Measurements from ENCODE around the gene ZNF516.
A peak's percentile ranks its signal among the peaks of the same experiment; 100 is the strongest.

ZNF516 gene

DNA sequence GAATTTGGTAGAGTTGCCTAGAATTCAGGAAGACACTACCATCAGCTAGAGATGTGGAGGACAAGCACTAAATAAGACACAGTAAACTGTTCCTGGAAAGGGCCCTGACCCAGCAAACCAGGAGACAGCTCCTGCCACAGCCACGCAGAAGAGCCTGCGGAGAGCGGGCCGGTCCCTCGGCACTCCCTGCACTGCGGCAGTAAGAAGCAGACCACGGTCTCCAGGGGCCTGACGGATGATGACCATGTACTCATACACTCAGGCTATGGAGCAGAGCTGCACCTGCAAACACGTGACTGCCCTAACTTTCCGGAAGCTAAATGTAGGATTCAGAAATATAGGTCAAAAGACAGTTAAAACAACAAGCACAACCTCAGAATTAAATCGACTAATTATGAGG lies 72.9 kb downstream of the ZNF516 start:
- DNase-seq (ENCODE audit: low read depth, low spot score), result no peak

DNA sequence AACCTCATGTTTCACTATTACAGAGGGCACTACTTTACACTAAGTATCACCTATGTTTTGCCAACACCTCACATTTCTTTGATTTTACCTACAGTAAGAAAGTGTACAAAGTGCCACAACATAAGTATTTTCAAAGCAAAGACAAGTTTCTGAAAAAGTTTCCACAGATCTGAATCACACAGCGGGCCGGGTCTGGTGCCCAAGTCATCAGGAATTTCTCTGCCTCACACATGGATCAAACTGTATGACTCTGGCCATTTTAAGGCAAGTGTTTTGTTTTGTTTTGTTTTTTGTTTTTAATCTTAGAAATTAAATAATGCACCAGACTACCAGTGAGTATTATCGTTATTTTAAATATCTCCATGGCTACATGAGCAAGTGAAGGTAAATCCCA lies 73.4 kb downstream of the ZNF516 start:
- no peak for DNase-seq (ENCODE audit: low read depth, low spot score)

DNA sequence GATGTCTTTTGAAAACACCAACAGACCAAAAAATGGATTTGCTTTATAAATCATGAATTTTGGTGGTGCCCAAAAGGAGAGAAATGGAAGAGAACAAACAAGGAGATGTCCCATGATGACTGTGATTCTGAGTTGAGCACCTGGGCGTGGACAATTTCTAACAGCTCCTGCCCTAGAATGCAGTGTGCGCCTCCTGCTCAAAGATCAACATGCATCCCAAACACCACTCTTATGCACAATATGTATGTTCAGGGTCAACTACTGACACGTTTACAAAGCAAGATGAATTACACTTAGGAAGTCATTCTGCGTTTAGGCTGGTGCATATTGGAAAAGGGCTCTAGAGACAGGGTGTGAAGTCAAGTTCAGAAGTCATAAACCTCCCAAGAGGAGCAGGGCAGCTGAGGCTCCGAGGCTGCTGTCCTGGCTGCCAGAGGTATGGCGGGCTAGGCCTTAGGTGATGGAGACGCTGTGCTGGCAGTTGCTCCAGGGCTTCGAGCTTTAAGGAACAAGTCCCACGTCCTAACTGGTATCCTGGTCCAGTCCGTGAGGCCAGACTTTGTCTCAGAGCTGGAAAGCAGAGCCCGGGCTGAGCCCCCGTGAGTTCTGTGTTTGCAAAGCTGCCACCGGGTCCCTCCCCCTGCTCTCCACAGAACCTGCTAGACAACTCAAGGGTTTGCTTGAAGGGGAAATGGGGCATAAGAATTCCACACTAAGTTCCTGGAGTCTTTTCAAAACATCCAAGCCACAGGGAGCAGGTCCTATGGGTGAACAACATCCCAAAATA lies 74.0 kb downstream of the ZNF516 start:
- peak; percentile 54 for DNase-seq (ENCODE audit: low read depth, low spot score)

DNA sequence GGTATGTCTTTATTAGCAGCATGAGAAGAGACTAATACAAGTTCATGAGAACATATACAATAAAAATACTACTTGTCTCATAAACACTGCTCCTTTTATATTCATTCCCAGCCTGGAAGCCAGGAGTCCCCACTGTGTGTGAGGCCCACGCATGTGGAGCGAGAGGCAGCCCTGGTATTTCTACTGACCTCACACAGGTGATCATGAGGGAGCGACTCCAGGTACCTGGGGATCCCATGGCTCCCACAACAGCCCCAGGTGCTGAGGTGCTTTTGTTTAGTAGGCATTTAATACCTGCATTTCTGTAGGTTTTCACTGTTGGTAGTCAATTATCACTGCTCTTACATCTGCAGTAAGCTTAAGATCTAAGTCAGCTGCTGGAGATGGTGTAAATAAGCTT lies 75.2 kb downstream of the ZNF516 start:
- DNase-seq (ENCODE audit: low read depth, low spot score), result no peak

DNA sequence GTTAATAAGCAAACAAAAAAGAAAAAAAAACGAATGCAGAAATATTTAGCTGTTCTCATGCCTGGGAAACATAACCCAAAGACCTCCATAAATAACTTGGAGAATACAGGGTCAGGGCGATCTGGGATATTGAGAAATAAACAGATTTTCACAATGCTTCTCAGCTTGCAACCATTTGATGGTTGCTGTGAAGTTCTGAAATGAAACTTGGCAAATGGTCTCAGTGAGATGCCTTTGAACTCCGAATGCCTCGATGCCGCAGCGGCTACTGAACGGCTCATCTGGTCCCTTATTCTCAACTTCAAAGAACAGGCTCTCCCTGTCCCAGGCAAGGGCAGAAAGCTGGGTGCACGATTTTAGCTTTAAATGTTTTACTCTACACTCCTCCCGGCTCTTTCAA lies 78.1 kb downstream of the ZNF516 start:
- no peak for DNase-seq (ENCODE audit: low read depth, low spot score)

DNA sequence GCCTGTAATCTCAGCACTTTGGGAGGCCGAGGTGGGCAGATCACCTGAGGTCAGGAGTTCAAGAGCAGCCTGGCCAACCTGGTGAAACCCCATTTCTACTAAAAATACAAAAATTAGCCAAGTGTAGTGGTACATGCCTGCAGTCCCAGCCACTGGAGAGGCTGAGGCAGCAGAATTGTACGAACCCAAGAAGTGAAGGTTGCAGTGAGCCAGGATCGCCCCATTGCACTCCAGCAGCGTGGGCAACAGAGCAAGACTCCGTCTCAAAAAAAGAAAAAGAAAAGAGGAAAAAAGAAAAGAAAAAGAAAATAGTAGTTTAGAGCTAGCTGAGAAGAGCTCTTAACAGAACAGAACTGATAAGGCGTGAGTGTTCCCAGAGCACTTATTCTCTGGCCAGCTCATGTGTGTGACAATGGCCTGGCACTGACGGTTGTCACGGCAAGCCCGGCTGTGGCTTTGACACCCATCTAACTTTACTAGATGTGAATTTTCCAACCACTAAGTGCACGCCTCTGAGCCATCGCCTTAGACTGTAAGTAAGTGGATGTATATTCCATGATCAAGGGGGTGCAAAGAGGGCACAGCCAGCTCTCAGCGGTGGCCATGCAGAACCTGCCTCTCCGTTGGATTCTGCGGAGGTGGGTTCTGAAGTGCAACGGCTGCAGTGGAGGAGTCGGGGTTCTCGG lies 80.0 kb downstream of the ZNF516 start:
- no peak for DNase-seq (ENCODE audit: low read depth, low spot score)

DNA sequence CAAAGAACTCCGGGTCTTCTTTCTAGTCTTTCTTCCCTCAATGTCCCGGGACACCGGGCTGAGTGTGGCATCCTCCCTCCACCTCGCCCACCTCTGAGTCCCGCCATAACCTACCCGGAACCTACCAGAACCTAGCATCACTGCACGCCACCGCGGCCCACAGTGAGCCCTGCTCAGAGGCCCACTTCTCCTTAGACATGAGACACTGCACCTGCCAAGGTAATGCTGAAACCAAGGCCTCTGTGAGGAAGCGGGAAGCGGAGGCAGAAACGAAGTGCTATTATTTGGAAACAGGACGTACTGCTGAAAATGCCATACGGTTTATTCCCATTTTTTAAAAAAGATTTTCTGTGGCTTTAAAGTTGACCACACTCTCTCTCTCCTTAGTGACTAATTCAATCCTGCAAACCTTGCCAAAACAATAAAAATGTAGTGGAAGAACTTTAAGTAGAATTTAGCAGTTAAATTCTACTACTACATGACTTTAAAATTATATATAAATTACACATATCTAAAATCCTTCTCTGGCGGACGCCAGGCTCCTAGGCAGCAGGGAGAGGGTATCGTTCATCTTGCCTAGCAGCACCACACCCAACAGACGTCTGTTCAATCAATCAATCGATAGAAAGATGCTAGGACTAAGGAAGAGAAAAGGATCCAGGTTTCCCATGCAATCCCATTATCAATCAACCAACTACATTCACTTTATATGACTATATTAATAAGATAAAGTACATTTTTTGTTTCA lies 82.0 kb downstream of the ZNF516 start:
- no peak for DNase-seq (ENCODE audit: low read depth, low spot score)

DNA sequence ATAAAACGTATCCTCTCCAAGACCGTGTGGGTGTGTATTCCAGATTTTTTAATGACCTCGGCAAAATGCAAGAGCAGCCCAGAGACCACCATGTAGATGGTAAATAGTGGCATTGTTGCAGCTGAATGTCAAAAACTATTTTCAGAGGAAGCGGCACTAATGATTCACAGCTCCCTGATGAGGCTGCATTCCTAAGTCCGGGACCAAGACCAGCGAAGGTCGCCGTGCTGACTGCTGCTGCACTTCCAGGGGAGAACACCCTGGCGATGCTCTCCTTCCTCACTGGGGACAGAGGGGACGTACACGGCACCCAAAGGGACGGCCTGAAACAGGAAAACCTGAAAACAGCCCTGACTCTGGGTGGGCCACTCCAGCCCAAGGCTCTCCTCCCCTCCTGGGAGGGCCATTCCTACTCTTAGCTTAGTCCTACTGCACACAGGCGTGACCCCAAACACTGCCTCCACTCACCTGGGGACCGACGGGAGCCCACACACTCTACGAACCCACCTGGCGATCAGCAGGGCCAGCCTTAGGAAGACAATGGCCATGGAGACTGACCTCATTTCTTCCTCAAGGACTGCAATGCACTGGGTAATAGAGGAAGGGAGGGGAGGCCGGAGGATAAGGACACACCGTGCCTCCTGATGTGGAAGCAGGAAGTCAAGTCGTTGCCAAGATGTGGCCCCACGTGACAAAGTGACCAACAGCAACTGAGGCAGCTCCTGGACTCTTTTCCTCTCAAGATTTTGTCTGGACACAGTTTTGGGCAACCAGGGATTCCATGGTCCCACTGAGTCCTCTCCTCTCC lies 82.8 kb downstream of the ZNF516 start:
- DNase-seq (ENCODE audit: low read depth, low spot score), result no peak

DNA sequence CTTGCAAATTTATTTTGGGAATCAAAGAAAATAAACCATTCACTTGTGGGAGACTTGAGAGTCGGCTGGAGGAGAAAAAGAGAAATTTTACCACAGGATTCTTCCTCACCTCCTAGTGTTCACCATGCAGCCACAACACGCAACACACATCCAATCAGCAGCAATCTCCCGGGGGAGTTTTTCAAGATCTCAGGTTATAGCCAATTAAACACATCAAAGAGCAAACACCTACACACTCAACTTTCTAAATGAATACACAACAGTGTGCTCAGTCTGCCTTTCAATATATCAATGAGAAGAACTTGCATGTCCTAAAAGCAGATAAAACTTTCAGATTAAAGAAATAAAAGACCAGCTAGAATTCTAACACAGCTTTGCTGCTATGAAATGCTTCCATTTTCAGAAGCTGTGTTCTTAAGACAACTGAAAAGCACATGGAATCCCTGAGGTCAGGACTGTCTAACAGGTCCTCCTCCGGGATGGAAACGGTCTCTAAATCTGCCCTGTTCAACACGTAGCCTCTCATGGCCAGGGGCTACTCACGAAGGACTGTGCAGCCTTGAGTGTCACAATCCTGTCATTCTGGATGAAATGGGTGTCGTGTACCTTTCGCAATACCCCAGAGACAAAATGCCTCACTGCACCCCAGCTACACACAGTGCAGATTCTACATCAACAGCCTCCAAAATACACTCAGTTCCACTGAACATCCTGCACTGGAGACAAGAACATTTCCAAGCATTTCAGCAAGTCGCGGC lies 84.2 kb downstream of the ZNF516 start:
- no peak for DNase-seq (ENCODE audit: low read depth, low spot score)

DNA sequence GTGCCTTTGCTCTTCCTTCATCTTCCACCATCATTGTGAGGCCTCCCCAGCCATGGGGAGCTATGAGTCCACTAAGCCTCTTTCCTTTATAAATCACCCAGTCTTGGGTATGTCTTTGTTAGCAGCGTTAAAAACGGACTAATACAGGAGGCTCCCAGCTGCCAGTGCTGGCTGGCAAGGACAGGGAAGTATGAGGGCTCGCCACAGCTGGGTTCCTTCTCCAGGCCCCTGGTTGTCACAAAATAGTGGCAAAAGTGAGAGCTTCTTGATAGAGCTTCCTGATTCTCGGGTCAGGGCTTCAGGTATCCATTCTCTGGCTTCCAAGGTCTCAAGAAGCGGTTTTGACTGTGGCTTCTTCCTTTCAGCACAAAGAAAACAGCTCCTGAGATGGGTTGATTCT lies 85.0 kb downstream of the ZNF516 start:
- no peak for DNase-seq (ENCODE audit: low read depth, low spot score)

DNA sequence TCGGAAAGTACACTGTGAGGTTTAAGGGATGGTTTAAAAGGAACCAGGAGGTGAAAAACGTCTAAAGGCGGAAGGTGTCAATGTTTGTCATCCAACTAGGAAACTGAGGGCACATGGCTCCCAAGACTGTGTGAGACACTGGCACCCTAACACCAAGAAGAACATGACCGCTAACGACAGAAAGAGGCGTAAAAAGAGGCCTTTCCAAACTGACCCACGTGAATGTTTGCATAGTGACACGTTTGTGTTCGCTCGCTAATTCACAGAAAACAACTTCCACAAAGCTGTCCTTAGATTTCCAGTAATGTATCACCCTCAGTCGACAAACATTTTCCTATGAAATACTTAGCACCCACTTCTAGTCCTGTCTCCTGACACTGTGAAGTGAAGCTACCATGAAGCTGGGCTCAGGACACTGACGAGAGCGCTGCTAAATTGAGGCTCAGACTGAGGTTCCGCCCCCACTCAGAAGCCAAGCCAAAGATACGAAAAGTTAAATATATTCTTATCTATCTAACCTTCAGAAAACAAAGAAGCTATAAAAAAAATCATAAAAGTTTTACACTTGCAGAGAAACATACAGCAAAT lies 86.5 kb downstream of the ZNF516 start:
- DNase-seq (ENCODE audit: low read depth, low spot score), result no peak

DNA sequence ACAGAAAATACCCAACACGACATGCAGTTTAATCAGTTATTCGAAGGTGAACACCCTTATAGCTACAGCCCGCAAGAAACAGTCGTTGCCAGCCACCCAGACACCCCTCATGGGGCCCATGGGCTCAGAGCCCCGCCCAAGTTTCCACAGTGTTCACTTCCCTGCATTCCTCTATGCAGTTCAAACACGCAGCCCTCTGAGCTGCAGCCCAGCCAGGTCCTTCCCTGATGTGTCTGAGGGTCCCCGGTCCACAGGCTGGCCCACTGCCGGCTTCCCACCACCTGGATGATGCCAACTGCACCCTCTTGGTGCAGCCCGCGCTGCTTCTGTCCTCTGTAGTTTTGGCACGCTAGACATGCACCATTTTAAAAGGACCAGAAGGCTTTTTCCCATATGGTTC lies 87.4 kb downstream of the ZNF516 start:
- no peak for DNase-seq (ENCODE audit: low read depth, low spot score)

DNA sequence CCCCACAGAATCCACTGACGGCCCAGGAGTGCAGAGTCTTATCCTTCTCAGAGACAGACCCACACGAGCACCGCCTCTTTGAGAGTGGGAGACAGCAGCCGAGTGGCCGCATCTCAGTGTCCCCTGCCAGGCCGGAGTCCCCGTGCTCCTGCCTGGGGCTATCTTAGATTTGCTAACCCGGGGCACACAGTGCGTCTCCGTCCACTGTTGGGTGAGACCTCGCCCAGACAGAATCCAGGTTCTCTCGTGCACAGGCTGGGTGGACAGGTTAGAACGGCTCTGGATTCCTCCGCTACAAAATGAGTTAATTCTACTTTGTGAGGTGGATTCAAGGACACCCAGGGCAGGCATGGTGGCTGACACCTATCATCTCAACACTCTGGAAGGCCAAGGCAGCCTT lies 88.3 kb downstream of the ZNF516 start:
- DNase-seq (ENCODE audit: low read depth, low spot score), result no peak

DNA sequence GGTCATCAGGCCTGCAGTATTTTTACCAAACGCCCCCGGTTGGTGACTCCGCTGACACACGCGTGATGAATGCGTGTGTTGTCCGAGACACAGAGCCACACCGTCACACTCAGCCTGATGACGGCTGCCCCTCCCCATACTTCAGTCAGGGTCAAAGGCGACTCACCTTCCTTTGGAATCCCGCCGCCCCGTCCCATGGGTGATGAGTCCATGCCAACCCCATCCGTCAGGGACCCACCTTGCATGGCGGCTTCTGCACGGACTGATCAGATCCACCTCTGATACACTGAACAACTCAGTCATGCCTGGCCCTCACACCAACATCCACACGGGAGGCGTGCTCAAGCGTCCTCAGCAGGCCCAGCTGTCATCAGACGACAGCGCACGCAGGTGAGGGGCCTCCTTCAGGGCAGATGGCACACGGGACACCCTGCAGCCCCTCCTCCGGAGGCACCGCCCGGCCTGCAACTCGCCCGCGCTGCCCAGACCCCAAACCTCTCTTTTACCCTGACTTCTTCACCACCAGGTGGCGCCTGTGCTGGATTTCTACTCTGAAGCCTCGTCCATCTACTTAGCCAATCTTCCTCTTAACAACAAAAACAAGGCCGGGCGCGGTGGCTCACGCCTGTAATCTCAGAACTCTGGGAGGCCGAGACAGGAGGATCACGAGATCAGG lies 89.2 kb downstream of the ZNF516 start:
- peak; percentile 87 for DNase-seq (ENCODE audit: low read depth, low spot score)

DNA sequence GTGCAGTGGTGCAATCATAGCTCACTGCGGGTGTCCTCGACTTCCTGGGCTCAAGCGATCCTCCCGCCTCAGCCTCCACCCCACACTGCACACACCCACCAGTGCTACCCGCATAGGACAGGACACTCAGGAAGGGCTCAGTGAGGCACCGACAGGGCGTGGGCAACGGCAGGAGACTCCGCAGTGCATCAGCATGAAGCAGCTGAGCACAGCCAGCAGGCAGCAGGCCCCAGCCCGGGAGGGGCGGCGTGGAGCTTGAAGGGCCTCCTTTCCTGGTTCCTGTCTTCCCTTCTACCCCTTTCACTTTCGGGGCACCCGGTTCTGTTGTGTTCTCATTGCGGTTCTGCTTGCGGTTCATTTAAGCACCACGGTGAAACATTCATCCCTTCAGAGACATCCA lies 89.8 kb downstream of the ZNF516 start:
- no peak for DNase-seq (ENCODE audit: low read depth, low spot score)

DNA sequence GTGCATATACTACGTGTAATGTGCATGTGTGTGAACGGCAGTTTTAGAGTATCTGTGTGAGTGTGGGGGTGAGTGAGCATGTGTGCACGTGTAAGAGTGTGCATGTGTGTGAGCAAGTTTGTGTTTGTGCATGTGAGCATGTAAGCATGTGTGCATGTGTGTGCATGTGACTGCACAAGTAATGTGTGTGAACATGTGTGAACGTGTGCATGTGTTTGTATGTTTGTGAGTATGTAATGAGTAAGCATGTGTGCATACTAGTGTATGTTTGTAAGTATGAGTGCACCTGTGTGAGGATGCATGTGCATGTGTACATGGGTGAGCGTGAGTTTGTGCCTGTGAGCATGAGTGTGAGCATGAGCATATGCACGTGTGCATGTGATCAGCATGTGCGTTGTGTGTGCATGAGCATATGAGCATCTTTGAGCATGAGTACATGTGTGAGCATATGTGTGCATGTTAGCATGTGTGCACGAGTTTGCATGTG lies 90.7 kb downstream of the ZNF516 start:
- DNase-seq (ENCODE audit: low read depth, low spot score), result no peak

DNA sequence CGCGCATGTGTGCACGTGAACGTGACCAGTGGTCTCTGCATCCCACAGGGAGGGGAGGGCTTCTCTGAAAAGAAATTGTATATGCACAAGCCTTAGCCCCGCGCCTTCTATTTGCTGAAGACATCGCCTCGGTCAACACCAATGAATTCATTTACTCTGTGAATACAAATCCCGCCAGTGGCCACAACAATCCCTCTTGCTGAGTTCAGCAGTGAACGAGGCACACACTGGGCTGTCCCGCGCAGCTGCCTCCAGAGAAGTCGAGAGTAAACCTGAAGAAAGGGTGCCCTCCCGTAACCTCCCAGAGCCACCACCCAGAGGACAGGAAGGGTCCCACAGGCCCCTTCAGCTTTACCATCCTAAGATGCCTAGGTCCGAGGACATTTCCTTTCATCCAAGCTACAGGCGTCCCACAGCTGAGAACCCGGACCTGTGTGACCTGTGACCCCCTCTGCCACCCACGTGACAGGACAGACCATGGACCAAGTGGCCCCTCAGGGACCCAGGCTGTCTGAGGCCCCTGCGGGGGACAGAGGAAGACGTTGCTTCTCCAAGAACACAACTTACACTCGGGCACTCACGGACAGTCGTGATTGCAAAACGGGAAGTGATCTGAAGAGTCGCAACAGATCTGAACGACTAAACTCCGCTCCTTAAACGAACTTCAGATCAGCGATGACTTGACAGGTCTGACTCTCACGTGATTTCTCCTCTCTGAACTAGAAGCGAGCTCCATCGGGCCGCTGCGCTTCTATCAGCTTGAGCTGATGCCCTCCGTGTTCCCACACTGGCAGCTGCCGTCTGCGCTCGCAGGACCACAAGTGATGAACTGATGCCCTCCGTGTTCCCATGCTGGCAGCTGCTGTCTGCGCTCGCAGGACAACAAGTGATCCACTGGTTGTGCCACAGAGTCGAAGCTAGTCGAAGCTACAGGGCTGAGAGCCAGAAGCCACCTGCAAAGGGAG lies 92.7 kb downstream of the ZNF516 start:
- no peak for DNase-seq (ENCODE audit: low read depth, low spot score)

DNA sequence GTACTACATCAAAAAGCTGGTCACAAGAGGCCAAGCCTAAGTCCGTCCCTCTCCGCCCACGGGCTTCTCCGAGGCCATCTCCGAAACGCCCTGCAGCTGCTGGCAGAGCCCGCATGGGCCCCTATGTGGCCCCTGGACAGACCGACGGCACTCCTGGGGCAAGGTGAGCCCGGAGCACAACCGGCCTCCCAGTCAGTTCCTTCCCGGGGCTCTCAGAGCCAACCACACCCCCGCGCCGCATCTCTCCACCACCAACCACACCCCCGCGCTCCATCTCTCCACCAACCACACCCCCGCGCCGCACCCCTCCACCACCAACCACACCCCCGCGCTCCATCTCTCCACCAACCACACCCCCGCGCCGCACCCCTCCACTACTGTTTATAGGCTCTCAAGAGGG lies 93.5 kb downstream of the ZNF516 start:
- DNase-seq (ENCODE audit: low read depth, low spot score), result no peak

Data from ELF-1 (cell line).